Endodermal cell (in vitro differentiated cells): ENCODE measurements around the gene RCAN2. TPM values are rescaled to one million over a fixed set of nuclear protein-coding genes. Genes with fewer than 3 reads are reported as not detected.

Experiments used
- DNase-seq: peaks from one replicate; pipeline ENCODE4 v3.0.0-alpha.2; 2017
- H3K27ac ChIP-seq: 2 replicates; pipeline ENCODE4 v1.5.1; 2013; ENCODE audit warnings: mild to moderate bottlenecking, low read depth, low read length, moderate library complexity
- H3K27me3 ChIP-seq: 2 replicates; pipeline ENCODE4 v1.6.1; 2013; ENCODE audit warnings: mild to moderate bottlenecking, low read length, moderate library complexity; ENCODE audit not compliant: insufficient read depth, control insufficient read depth, poor library complexity, severe bottlenecking
- H3K36me3 ChIP-seq: 2 replicates; pipeline ENCODE4 v1.7.0; 2013; ENCODE audit warnings: mild to moderate bottlenecking, low read length, moderate library complexity; ENCODE audit not compliant: control insufficient read depth, insufficient read depth
- H3K4me1 ChIP-seq: one replicate; pipeline ENCODE4 v1.7.0; 2013; ENCODE audit warnings: low read length; ENCODE audit not compliant: control insufficient read depth, insufficient read depth
- H3K4me3 ChIP-seq: 2 replicates; pipeline ENCODE4 v1.5.1; 2013; ENCODE audit warnings: mild to moderate bottlenecking, low read length, moderate library complexity
- H3K9ac ChIP-seq: 2 replicates; pipeline ENCODE4 v1.6.1; 2013; ENCODE audit warnings: mild to moderate bottlenecking, low read length, moderate library complexity; ENCODE audit not compliant: poor library complexity, severe bottlenecking; ENCODE audit errors: extremely low read depth
- H3K9me3 ChIP-seq: 2 replicates; pipeline ENCODE4 v1.6.1; 2013; ENCODE audit warnings: mild to moderate bottlenecking, low read length, moderate library complexity; ENCODE audit not compliant: control insufficient read depth
- H3K27ac Mint-ChIP-seq: 2 replicates; pipeline ENCODE4 v1.8.0; 2020; ENCODE audit warnings: mixed read lengths
- H3K27me3 Mint-ChIP-seq: 2 replicates; pipeline ENCODE4 v1.8.0; 2021; ENCODE audit warnings: mild to moderate bottlenecking, mixed read lengths; ENCODE audit not compliant: insufficient read depth
- H3K36me3 Mint-ChIP-seq: 2 replicates; pipeline ENCODE4 v1.8.0; 2020; ENCODE audit warnings: low read depth, mixed read lengths
- H3K4me1 Mint-ChIP-seq: 2 replicates; pipeline ENCODE4 v1.8.0; 2020; ENCODE audit warnings: mixed read lengths
- H3K4me3 Mint-ChIP-seq: 2 replicates; pipeline ENCODE4 v1.8.0; 2020; ENCODE audit warnings: mild to moderate bottlenecking, moderate library complexity, mixed read lengths
- H3K9me3 Mint-ChIP-seq: 2 replicates; pipeline ENCODE4 v1.8.0; 2020; ENCODE audit warnings: mild to moderate bottlenecking, mixed read lengths
- WGBS, 2 experiments: methylation state at CpG; one replicate each; pipeline versions ENCODE4 v1.1.5 to v1.1.7; 2013; ENCODE audit warnings: missing lambda C conversion rate in 2 of 2, mixed read lengths in 1 of 2; ENCODE audit not compliant: insufficient coverage in 1 of 2, insufficient read length in 1 of 2; 5-methylcytosine and 5-hydroxymethylcytosine counted together
- total RNA-seq, 2 donors: library from RNA; stranded (reverse); fragmentation: NEBNext Ultra II Directional in 1 of 2; extraction: Animal tissue kit (Norgen Biotek cat#: 25700) in 1 of 2; gene quantifications; 2 replicates in 1 of 2; 3 replicates in 1 of 2; pipeline ENCODE4 v1.2.1, GENCODE V29; 2021
- TF ChIP-seq, protein P1 (sequence below): fragments of 200-600 bp; sonication (generic); conservative IDR thresholded peaks from 2 replicates; pipeline ENCODE4 v1.5.0; 2021; ENCODE audit warnings: antibody characterized with exemption, mild to moderate bottlenecking

RCAN2 gene
- total RNA-seq, 2 donors from 2014 or later: 15.7 to 16.7 TPM

DNA sequence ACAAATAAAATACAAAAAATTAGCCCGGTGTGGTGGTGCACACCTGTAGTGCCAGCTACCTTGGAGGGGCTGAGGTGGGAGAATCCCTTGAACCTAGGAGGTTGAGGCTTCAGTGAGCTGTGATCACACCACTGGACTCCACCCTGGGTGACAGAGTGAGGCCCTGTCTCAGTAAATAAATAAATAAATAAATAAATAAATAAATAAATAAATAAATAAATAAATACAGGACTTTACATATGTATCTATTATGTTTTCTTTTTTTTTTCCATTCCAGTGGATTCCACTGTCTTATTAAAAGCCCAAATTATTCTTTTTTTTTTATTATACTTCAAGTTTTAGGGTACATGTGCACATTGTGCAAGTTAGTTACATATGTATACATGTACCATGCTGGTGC lies 279.3 kb downstream of the RCAN2 start:
- Mint-ChIP-seq H3K4me1 (no peaks in the 10 kb centered on the region), H3K9me3 (no peaks in the 10 kb centered on the region), H3K4me3 (no peak overlapping the region), H3K27me3 (peaks cover 31% of the 10 kb centered on the region), H3K27ac (no peak overlapping the region), H3K36me3 (no peaks in the 10 kb centered on the region)
- H3K4me3 ChIP-seq: no peak overlapping the region
- H3K36me3 ChIP-seq: no peaks in the 10 kb centered on the region
- TF ChIP-seq, protein P1, sequence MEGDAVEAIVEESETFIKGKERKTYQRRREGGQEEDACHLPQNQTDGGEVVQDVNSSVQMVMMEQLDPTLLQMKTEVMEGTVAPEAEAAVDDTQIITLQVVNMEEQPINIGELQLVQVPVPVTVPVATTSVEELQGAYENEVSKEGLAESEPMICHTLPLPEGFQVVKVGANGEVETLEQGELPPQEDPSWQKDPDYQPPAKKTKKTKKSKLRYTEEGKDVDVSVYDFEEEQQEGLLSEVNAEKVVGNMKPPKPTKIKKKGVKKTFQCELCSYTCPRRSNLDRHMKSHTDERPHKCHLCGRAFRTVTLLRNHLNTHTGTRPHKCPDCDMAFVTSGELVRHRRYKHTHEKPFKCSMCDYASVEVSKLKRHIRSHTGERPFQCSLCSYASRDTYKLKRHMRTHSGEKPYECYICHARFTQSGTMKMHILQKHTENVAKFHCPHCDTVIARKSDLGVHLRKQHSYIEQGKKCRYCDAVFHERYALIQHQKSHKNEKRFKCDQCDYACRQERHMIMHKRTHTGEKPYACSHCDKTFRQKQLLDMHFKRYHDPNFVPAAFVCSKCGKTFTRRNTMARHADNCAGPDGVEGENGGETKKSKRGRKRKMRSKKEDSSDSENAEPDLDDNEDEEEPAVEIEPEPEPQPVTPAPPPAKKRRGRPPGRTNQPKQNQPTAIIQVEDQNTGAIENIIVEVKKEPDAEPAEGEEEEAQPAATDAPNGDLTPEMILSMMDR: no peak
- no peaks in the 10 kb centered on the region for H3K9me3 ChIP-seq
- H3K27ac ChIP-seq: no peak overlapping the region
- DNase-seq: no peak
- no peaks in the 10 kb centered on the region for H3K4me1 ChIP-seq
- peaks cover 28% of the 10 kb centered on the region for H3K27me3 ChIP-seq
- H3K9ac ChIP-seq: no peak overlapping the region
- WGBS, 2 experiments: 96% methylated on average over 1 of the region's 1 CpG; no CpG with 5 or more reads in 1 of the 2 experiments

DNA sequence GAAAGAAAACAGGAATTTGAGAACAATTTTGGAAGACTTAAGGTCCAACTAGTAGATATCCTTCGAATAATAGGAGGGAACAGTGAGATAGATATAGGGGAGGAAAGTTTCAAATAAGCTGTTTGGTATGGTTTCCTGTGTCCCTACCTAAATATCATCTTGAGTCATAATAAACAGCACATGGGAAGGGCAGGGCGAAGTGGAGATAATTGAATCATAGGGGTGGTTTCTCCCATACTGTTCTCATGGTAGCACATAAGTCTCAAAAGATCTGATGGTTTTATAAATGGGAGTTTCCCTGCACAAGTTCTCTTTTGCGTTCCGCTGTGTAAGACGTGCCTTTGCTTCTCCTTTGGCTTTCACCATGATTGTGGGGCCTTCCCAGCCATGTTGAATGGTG lies 281.0 kb downstream of the RCAN2 start:
- H3K4me3 ChIP-seq: no peak overlapping the region
- Mint-ChIP-seq H3K9me3 (no peaks in the 10 kb centered on the region), H3K36me3 (no peaks in the 10 kb centered on the region), H3K27ac (no peak overlapping the region), H3K27me3 (peaks cover 26% of the 10 kb centered on the region), H3K4me3 (no peak overlapping the region), H3K4me1 (no peaks in the 10 kb centered on the region)
- no peak overlapping the region for H3K27ac ChIP-seq
- no peaks in the 10 kb centered on the region for H3K4me1 ChIP-seq
- H3K9me3 ChIP-seq: no peaks in the 10 kb centered on the region
- WGBS, 2 experiments: 91 to 96% methylated on average over 4 to 5 of the region's 5 CpGs
- H3K9ac ChIP-seq: no peak overlapping the region
- no peak for DNase-seq
- TF ChIP-seq, protein P1: no peak
- peaks cover 41% of the 10 kb centered on the region for H3K27me3 ChIP-seq
- H3K36me3 ChIP-seq: no peaks in the 10 kb centered on the region

DNA sequence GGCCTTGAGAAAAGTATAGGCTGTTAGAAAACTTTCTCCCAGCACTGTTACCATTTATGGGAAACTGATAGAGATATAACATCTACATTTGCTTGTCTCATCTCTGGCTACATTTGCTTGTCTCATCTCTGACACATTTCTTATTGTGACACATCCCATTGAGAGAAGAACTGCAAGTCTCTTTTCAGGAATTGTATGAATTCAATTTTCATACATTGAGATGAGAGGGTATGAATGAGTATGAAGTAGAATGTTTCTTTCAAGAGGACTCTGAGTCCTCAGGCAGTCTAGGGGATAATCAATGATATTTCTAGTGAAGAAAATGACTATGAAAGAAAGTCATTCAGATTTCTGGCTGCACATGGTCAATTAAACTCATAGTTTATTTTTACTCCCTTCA lies 282.9 kb downstream of the RCAN2 start:
- H3K9ac ChIP-seq: no peak overlapping the region
- TF ChIP-seq, protein P1: no peak
- H3K9me3 Mint-ChIP-seq: no peaks in the 10 kb centered on the region
- H3K27ac ChIP-seq: no peak overlapping the region
- DNase-seq: no peak
- H3K4me1 Mint-ChIP-seq: no peaks in the 10 kb centered on the region
- no peaks in the 10 kb centered on the region for H3K36me3 Mint-ChIP-seq
- H3K4me3 Mint-ChIP-seq: no peak overlapping the region
- H3K4me1 ChIP-seq: no peaks in the 10 kb centered on the region
- H3K36me3 ChIP-seq: no peaks in the 10 kb centered on the region
- peaks cover 36% of the 10 kb centered on the region for H3K27me3 ChIP-seq
- H3K4me3 ChIP-seq: no peak overlapping the region
- H3K27ac Mint-ChIP-seq: no peak overlapping the region
- no peaks in the 10 kb centered on the region for H3K9me3 ChIP-seq
- peaks cover 14% of the 10 kb centered on the region for H3K27me3 Mint-ChIP-seq
